ENCODE measurements around the gene ZNF322.

- no peak for TF ChIP-seq POLR2A (IDR thresholded peaks at IDR 0.05; ENCODE audit: low read depth, low read length)
- no peak for TF ChIP-seq POLR2AphosphoS5 (IDR thresholded peaks at IDR 0.05; ENCODE audit: low read depth, low read length)
These were observed 13.5 kb downstream of the ZNF322 start for GRCh38 chr6:26646074-26646473.

All from GM12891 (cell line).